ENCODE results near the gene IL18RAP.

The IL18RAP gene

DNA sequence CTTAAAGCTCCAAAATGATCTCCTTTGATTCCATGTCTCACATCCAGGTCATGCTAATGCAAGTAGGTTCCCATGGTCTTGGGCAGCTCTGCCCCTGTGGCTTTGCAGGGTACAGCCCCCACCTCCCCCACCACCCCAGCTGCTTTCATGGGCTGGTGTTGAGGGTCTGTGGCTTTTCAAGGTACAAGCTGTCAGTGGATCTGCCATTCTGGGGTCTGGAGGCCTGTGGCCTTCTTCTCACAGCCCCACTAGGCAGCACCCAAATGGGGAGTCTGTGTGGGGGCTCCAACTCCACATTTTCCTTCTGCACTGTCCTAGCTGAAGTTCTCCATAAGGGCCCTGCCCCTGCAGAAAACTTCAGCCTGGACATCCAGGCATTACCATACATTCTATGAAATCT is 69.0 kb downstream of the IL18RAP start:
- DNase-seq (ENCODE audit: low read depth in 2 of 3, low spot score in 2 of 3) = no peak

DNA sequence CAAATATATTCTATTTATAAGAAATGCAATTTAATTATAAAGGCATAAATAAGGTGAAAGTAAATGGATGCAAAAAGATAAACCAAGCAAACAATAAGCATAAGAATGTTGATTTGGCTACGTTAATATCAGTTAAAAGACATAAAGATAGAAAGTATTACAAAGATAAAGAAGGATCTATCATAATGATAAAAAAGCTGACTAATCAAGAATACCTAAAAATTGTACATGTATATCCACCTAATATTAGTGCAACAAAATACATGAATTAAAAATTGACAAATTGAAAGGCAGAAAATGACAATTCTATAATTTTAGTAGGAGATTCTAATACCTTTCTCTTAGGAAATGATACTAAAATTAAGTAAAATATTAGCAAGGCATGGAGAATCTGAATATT is 71.6 kb downstream of the IL18RAP start:
- no peak for DNase-seq (ENCODE audit: low read depth in 2 of 3, low spot score in 2 of 3)

DNA sequence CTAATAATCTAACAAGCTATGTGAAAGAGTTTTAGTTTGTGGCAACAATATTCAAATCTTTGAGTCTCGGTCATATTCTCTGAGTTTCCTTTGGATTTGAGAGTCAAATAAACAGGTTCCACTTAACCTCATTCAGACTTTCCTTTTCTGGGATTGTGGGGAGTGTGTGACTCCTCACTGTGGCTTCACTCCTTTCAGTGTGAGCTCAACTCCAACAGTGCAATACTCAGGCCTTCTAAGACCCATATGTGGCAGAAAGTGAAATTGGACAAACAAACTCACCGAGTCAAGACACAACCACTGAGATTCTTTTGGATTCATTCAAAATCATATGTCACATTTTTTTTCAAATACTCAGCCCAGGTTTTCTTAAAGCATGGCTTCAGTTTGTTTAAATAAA is 75.5 kb downstream of the IL18RAP start:
- no peak for DNase-seq (ENCODE audit: low read depth in 2 of 3, low spot score in 2 of 3)

DNA sequence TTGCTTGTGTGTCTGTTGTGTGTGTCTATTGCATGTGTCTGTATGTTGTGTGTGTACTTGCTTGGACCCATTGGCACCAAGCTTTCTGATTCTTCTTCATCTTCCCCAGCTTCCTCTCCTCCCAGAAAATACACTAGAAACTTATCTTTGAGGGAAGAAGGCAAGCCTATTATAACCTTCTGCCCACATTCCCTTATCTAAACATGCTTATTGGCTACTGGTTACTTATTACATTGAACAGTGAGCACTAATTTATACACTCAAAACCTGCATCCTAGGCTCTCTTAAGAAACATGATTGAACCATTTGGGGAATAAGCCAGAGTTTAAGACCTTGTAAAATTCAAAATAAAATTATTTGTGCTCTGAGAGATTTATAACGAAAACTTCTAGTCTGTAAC is 76.6 kb downstream of the IL18RAP start:
- no peak for DNase-seq (ENCODE audit: low read depth in 2 of 3, low spot score in 2 of 3)
